GM23338 (cell line): ENCODE measurements around the gene PLEK. TPM values are rescaled to one million over a fixed set of nuclear protein-coding genes. Genes with fewer than 3 reads are reported as not detected.

Experiments
- ATAC-seq: fragments of 200-7000 bp; cut with Tn5 transposase; 3 replicates; pipeline ENCODE4 v1.9.1; 2020
- DNase-seq: peaks from one replicate; pipeline ENCODE4 v3.0.0-alpha.2; 2015; ENCODE audit warnings: low spot score
- H2AFZ ChIP-seq: fragments of 200-600 bp; sonication (generic); 2 replicates; pipeline ENCODE4 v1.8.0; 2016; ENCODE audit warnings: antibody characterized with exemption, mild to moderate bottlenecking, moderate library complexity
- H3F3A ChIP-seq: fragments of 200-600 bp; sonication (generic); replicated peaks from 2 replicates; pipeline ENCODE4 v1.8.0; 2017; ENCODE audit warnings: antibody characterized with exemption, mixed run types, low read depth
- H3K27ac ChIP-seq: fragments of 200-600 bp; sonication (generic); 2 replicates; pipeline ENCODE4 v1.6.1; 2016; ENCODE audit warnings: low read depth
- H3K27me3 ChIP-seq: fragments of 200-600 bp; sonication (generic); 2 replicates; pipeline ENCODE4 v1.8.0; 2016; ENCODE audit warnings: mild to moderate bottlenecking, mixed run types, moderate library complexity; ENCODE audit not compliant: insufficient read depth
- H3K36me3 ChIP-seq: fragments of 200-600 bp; sonication (generic); 2 replicates; pipeline ENCODE4 v1.8.0; 2016; ENCODE audit warnings: mild to moderate bottlenecking; ENCODE audit not compliant: insufficient read depth
- H3K4me1 ChIP-seq: fragments of 200-600 bp; sonication (generic); 2 replicates; pipeline ENCODE4 v1.8.0; 2016; ENCODE audit warnings: mild to moderate bottlenecking, moderate library complexity; ENCODE audit not compliant: insufficient read depth
- H3K4me2 ChIP-seq: fragments of 200-600 bp; sonication (generic); 2 replicates; pipeline ENCODE4 v1.7.1; 2017; ENCODE audit warnings: mixed run types
- H3K4me3 ChIP-seq: fragments of 200-600 bp; sonication (generic); 2 replicates; pipeline ENCODE4 v1.6.1; 2016; ENCODE audit warnings: mixed run types
- H3K79me2 ChIP-seq: fragments of 200-600 bp; sonication (generic); replicated peaks from 2 replicates; pipeline ENCODE4 v1.8.0; 2017; ENCODE audit warnings: mild to moderate bottlenecking; ENCODE audit not compliant: insufficient read depth
- H3K9me2 ChIP-seq: fragments of 200-600 bp; sonication (generic); 2 replicates; pipeline ENCODE4 v1.8.0; 2017; ENCODE audit not compliant: insufficient read depth
- H4K20me1 ChIP-seq: fragments of 200-600 bp; sonication (generic); replicated peaks from 2 replicates; pipeline ENCODE4 v1.8.0; 2017; ENCODE audit warnings: mild to moderate bottlenecking; ENCODE audit not compliant: insufficient read depth
- H3K27ac Mint-ChIP-seq: 2 replicates; pipeline ENCODE4 v1.8.0; 2020; ENCODE audit warnings: inconsistent platforms, mild to moderate bottlenecking, moderate library complexity, mixed read lengths
- H3K27me3 Mint-ChIP-seq: 3 replicates; pipeline ENCODE4 v1.8.0; 2022; ENCODE audit warnings: low read depth, mild to moderate bottlenecking, moderate library complexity, mixed read lengths, inconsistent platforms; ENCODE audit not compliant: insufficient read depth, poor library complexity
- H3K36me3 Mint-ChIP-seq: 3 replicates; pipeline ENCODE4 v1.8.0; 2021; ENCODE audit warnings: low read depth, mild to moderate bottlenecking, inconsistent platforms, moderate library complexity, mixed read lengths
- H3K4me1 Mint-ChIP-seq: 3 replicates; pipeline ENCODE4 v1.8.0; 2020; ENCODE audit warnings: mild to moderate bottlenecking, inconsistent platforms, mixed read lengths
- H3K4me3 Mint-ChIP-seq: 3 replicates; pipeline ENCODE4 v1.8.0; 2021; ENCODE audit warnings: moderate library complexity, mild to moderate bottlenecking, inconsistent platforms, mixed read lengths
- H3K9me3 Mint-ChIP-seq: 3 replicates; pipeline ENCODE4 v1.8.0; 2020; ENCODE audit warnings: moderate library complexity, mild to moderate bottlenecking, inconsistent platforms, mixed read lengths
- CREB1 ChIP-seq: fragments of 250-450 bp; sonication (Bioruptor Pico); IDR thresholded peaks from 2 replicates; pipeline ENCODE4 v1.5.0; 2020; ENCODE audit warnings: low read depth, mild to moderate bottlenecking, moderate library complexity
- CTCF ChIP-seq, 2 experiments: fragments of 200-600 bp in 1 of 2; sonication (generic) in 1 of 2; conservative IDR thresholded peaks; 2 replicates each; pipeline versions ENCODE4 v1.5.1 to v1.6.1; 2016 to 2017; ENCODE audit warnings: antibody characterized with exemption in 2 of 2, low read depth in 2 of 2, mild to moderate bottlenecking in 2 of 2, moderate library complexity in 1 of 2
- EZH2 ChIP-seq: fragments of 200-600 bp; sonication (generic); IDR thresholded peaks from one replicate; pipeline ENCODE4 v1.8.0; 2017; ENCODE audit warnings: antibody characterized with exemption, mild to moderate bottlenecking, low read depth; ENCODE audit not compliant: unreplicated experiment
- EZH2phosphoT487 ChIP-seq: fragments of 200-600 bp; sonication (generic); IDR thresholded peaks from one replicate; pipeline ENCODE4 v1.8.1; 2018; ENCODE audit warnings: antibody characterized with exemption; ENCODE audit not compliant: unreplicated experiment
- JUNB ChIP-seq: IDR thresholded peaks from one replicate; pipeline ENCODE4 v1.6.1; 2016; ENCODE audit warnings: antibody characterized with exemption; ENCODE audit not compliant: unreplicated experiment
- NANOG ChIP-seq: IDR thresholded peaks from 2 replicates; pipeline ENCODE4 v1.6.1; 2016; ENCODE audit warnings: antibody characterized with exemption, borderline replicate concordance
- POLR2AphosphoS5 ChIP-seq: IDR thresholded peaks from 2 replicates; pipeline ENCODE4 v1.6.1; 2016; ENCODE audit warnings: antibody characterized with exemption, low read depth
- STAT1 ChIP-seq: IDR thresholded peaks from one replicate; pipeline ENCODE4 v1.6.1; 2016; ENCODE audit warnings: antibody characterized with exemption; ENCODE audit not compliant: unreplicated experiment
- ZNF462 ChIP-seq: fragments of 250-450 bp; sonication (Bioruptor Pico); IDR thresholded peaks from 2 replicates; pipeline ENCODE4 v1.5.0; 2020; ENCODE audit warnings: mild to moderate bottlenecking, moderate library complexity
- polyA plus RNA-seq: library from polyadenylated mRNA; unstranded; fragments of >200 nt; fragmentation: Nextera tagmentation; extraction: Ambion mirVana; gene quantifications from 2 replicates; pipeline ENCODE4 v1.2.1, GENCODE V29; 2016
- total RNA-seq: library from RNA; depleted of rRNA; stranded (reverse); fragments of >200 nt; shearing (Covaris generic); gene quantifications from 2 replicates; pipeline ENCODE4 v1.2.3, GENCODE V29; 2014
- TF ChIP-seq, protein P1 (sequence below): IDR thresholded peaks from one replicate; pipeline ENCODE4 v1.6.1; 2018; ENCODE audit warnings: antibody characterized with exemption; ENCODE audit not compliant: unreplicated experiment

The PLEK gene
- total and polyA plus RNA-seq, 2 experiments from 2014 or later: 0.06 TPM; not detected in 1

DNA sequence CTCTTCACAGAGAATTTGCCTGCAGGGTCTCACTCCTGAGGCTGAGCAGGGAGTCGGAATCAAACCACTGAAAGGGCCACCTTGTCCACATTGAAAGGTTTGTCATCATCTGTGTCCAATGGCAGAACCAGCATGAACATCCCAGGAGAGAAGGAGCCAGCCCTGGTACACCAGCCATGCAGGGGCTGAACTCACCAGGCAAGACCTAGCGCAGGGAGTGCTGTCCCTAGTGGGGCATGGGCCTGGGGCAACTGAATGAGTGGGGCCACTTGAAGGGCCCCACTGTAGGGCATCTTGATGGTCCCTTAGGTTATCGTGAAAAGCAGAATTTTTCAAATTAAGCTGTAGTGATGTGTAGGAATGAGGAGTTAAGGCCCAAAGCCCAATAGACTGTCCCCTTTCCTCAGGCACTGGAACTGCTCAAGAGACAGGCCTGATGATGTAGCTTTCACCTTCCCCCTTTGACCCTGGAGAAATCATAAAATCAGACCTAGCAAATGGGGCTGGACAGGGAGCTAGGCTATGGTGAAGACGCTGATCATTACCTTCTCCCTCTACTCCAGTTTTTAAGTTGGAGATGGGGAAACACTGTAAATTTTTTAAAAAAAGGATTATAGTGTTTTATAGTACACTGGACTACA is 8.4 kb upstream of the PLEK start (continued):
- no peak for TF ChIP-seq CTCF (conservative IDR thresholded peaks at IDR 0.05; ENCODE audit: low read depth in 2 of 2)
- no peak for TF ChIP-seq EZH2phosphoT487
- TF ChIP-seq NANOG: no peak
- no peak for TF ChIP-seq EZH2
- TF ChIP-seq STAT1: no peak

- Histone ChIP-seq H3K36me3 (no peaks in the 10 kb centered on the region), H3K9me2 (no peaks in the 10 kb centered on the region), H2AFZ (peak overlapping the region; percentile 92), H3K27me3 (peaks cover 6% of the 10 kb centered on the region), H3K27ac (no peak overlapping the region), H3K4me1 (no peaks in the 10 kb centered on the region), H3K4me3 (no peak overlapping the region), H3K79me2 (no peaks in the 10 kb centered on the region), H3K4me2 (no peak overlapping the region), H4K20me1 (no peaks in the 10 kb centered on the region), H3F3A (no peaks in the 10 kb centered on the region)
- Mint-ChIP-seq H3K4me1 (peaks cover 15% of the 10 kb centered on the region; the same call in 2 of the 3 replicates), H3K9me3 (no peaks in the 10 kb centered on the region), H3K27ac (no peak overlapping the region), H3K36me3 (no peaks in the 10 kb centered on the region), H3K27me3 (peaks cover 14% of the 10 kb centered on the region), H3K4me3 (no peak overlapping the region)
- peak; percentile 85 for DNase-seq
- peak; percentile 98 for ATAC-seq
- TF ChIP-seq JUNB (no peak), ZNF462 (peak; percentile 12; the same call in 1 of the 2 replicates), NANOG (no peak), POLR2AphosphoS5 (no peak), EZH2 (no peak), CREB1 (CRISPR knock-in tag) (no peak)
- TF ChIP-seq, protein P1, sequence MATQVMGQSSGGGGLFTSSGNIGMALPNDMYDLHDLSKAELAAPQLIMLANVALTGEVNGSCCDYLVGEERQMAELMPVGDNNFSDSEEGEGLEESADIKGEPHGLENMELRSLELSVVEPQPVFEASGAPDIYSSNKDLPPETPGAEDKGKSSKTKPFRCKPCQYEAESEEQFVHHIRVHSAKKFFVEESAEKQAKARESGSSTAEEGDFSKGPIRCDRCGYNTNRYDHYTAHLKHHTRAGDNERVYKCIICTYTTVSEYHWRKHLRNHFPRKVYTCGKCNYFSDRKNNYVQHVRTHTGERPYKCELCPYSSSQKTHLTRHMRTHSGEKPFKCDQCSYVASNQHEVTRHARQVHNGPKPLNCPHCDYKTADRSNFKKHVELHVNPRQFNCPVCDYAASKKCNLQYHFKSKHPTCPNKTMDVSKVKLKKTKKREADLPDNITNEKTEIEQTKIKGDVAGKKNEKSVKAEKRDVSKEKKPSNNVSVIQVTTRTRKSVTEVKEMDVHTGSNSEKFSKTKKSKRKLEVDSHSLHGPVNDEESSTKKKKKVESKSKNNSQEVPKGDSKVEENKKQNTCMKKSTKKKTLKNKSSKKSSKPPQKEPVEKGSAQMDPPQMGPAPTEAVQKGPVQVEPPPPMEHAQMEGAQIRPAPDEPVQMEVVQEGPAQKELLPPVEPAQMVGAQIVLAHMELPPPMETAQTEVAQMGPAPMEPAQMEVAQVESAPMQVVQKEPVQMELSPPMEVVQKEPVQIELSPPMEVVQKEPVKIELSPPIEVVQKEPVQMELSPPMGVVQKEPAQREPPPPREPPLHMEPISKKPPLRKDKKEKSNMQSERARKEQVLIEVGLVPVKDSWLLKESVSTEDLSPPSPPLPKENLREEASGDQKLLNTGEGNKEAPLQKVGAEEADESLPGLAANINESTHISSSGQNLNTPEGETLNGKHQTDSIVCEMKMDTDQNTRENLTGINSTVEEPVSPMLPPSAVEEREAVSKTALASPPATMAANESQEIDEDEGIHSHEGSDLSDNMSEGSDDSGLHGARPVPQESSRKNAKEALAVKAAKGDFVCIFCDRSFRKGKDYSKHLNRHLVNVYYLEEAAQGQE: no peak
Observed at GRCh38 chr2:68357605-68358337, 7.3 kb upstream of the PLEK start.
